Neural progenitor cell (in vitro differentiated cells): ENCODE results near the gene FAM167B. TPM values are rescaled to one million over a fixed set of nuclear protein-coding genes. Genes with fewer than 3 reads are reported as not detected.

Experiments used
- DNase-seq: peaks from one replicate; pipeline ENCODE4 v3.0.0-alpha.2; 2016; ENCODE audit warnings: low spot score
- H2AFZ ChIP-seq: fragments of 200-600 bp; sonication (generic); replicated peaks from 2 replicates; pipeline ENCODE4 v1.6.1; 2016; ENCODE audit warnings: antibody characterized with exemption
- H3F3A ChIP-seq: fragments of 200-600 bp; sonication (generic); 2 replicates; pipeline ENCODE4 v1.6.1; 2016; ENCODE audit warnings: antibody characterized with exemption, low read depth
- H3K27ac ChIP-seq: fragments of 200-600 bp; sonication (generic); 2 replicates; pipeline ENCODE4 v1.5.1; 2016; ENCODE audit warnings: mild to moderate bottlenecking
- H3K27me3 ChIP-seq: fragments of 200-600 bp; sonication (generic); 2 replicates; pipeline ENCODE4 v1.6.1; 2016; ENCODE audit warnings: mild to moderate bottlenecking, moderate library complexity
- H3K36me3 ChIP-seq: fragments of 200-600 bp; sonication (generic); 2 replicates; pipeline ENCODE4 v1.5.1; 2016
- H3K4me1 ChIP-seq: fragments of 200-600 bp; sonication (generic); 2 replicates; pipeline ENCODE4 v1.6.1; 2016; ENCODE audit warnings: mixed run types
- H3K4me2 ChIP-seq: fragments of 200-600 bp; sonication (generic); 2 replicates; pipeline ENCODE4 v1.6.1; 2016
- H3K4me3 ChIP-seq: fragments of 200-600 bp; sonication (generic); 2 replicates; pipeline ENCODE4 v1.5.1; 2016
- H3K79me2 ChIP-seq: fragments of 200-600 bp; sonication (generic); 2 replicates; pipeline ENCODE4 v1.6.1; 2016; ENCODE audit warnings: low read depth
- H3K9ac ChIP-seq: fragments of 200-600 bp; sonication (generic); 2 replicates; pipeline ENCODE4 v1.6.1; 2016
- H3K9me3 ChIP-seq: fragments of 200-600 bp; sonication (generic); 2 replicates; pipeline ENCODE4 v1.5.1; 2016; ENCODE audit warnings: low read depth
- H4K20me1 ChIP-seq: fragments of 200-600 bp; sonication (generic); 2 replicates; pipeline ENCODE4 v1.6.1; 2016; ENCODE audit warnings: low read depth
- H3K27ac Mint-ChIP-seq: 3 replicates; pipeline ENCODE4 v1.8.0; 2021; ENCODE audit warnings: mixed read lengths
- H3K27me3 Mint-ChIP-seq: 2 replicates; pipeline ENCODE4 v1.8.0; 2022; ENCODE audit warnings: low read depth, mild to moderate bottlenecking, inconsistent platforms, moderate library complexity, mixed read lengths; ENCODE audit not compliant: insufficient read depth
- H3K36me3 Mint-ChIP-seq: 3 replicates; pipeline ENCODE4 v1.8.0; 2021; ENCODE audit warnings: mixed read lengths
- H3K4me1 Mint-ChIP-seq: 3 replicates; pipeline ENCODE4 v1.8.0; 2021; ENCODE audit warnings: mixed read lengths
- H3K4me3 Mint-ChIP-seq: 3 replicates; pipeline ENCODE4 v1.8.0; 2021; ENCODE audit warnings: mild to moderate bottlenecking, moderate library complexity, mixed read lengths
- H3K9me3 Mint-ChIP-seq: 3 replicates; pipeline ENCODE4 v1.8.0; 2020; ENCODE audit warnings: mixed read lengths
- EZH2 ChIP-seq: fragments of 200-600 bp; sonication (generic); IDR thresholded peaks from 2 replicates; pipeline ENCODE4 v1.6.1; 2017; ENCODE audit warnings: antibody characterized with exemption, mild to moderate bottlenecking, moderate library complexity
- EZH2phosphoT487 ChIP-seq: fragments of 200-600 bp; sonication (generic); IDR thresholded peaks from 2 replicates; pipeline ENCODE4 v1.6.1; 2017; ENCODE audit warnings: antibody characterized with exemption
- total RNA-seq: library from RNA; depleted of rRNA; stranded (reverse); fragments of >200 nt; gene quantifications from 2 replicates; pipeline ENCODE4 v1.2.3, GENCODE V29; 2015; ENCODE audit warnings: low replicate concordance
- TF ChIP-seq, protein P1 (sequence below): fragments of 200-600 bp; sonication (generic); IDR thresholded peaks from 2 replicates; pipeline ENCODE4 v1.5.1; 2017; ENCODE audit warnings: antibody characterized with exemption, mild to moderate bottlenecking

The FAM167B gene
- total RNA-seq, 1 donor from 2014 or later = 0.17 TPM

DNA sequence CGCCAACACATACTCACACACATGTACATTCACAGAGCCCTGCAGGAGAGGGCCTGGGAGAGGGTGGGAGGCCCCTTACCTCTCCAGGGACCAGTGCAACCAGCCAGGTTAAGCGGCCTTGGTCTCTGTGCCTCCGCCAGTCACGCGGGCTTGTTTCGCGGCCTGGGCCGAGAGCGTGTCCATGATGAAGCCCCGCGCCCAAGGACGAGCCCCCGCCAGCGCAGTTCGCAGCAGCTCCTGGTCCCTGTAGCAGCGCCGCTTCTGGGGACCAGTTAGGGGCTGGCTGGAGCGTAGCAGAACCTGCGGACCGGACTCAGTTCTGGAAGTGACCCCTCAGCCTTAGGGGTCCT is 7.3 kb upstream of the FAM167B start:
- peaks cover 3% of the 10 kb centered on the region for H3K36me3 Mint-ChIP-seq
- peak overlapping the region; percentile 65 for H3K4me3 ChIP-seq
- H3K4me1 ChIP-seq = peaks cover 28% of the 10 kb centered on the region
- peaks cover 3% of the 10 kb centered on the region for H4K20me1 ChIP-seq
- peak overlapping the region; percentile 97 for H3K4me2 ChIP-seq
- no peaks in the 10 kb centered on the region for H3K27me3 ChIP-seq
- H3K9me3 Mint-ChIP-seq = no peaks in the 10 kb centered on the region
- TF ChIP-seq, protein P1, sequence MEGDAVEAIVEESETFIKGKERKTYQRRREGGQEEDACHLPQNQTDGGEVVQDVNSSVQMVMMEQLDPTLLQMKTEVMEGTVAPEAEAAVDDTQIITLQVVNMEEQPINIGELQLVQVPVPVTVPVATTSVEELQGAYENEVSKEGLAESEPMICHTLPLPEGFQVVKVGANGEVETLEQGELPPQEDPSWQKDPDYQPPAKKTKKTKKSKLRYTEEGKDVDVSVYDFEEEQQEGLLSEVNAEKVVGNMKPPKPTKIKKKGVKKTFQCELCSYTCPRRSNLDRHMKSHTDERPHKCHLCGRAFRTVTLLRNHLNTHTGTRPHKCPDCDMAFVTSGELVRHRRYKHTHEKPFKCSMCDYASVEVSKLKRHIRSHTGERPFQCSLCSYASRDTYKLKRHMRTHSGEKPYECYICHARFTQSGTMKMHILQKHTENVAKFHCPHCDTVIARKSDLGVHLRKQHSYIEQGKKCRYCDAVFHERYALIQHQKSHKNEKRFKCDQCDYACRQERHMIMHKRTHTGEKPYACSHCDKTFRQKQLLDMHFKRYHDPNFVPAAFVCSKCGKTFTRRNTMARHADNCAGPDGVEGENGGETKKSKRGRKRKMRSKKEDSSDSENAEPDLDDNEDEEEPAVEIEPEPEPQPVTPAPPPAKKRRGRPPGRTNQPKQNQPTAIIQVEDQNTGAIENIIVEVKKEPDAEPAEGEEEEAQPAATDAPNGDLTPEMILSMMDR = no peak
- TF ChIP-seq EZH2phosphoT487 = no peak
- peak overlapping the region; percentile 91 for H3K4me3 Mint-ChIP-seq
- no peaks in the 10 kb centered on the region for H3K9me3 ChIP-seq
- H3K27me3 Mint-ChIP-seq = peaks cover 7% of the 10 kb centered on the region
- peaks cover 36% of the 10 kb centered on the region for H3K79me2 ChIP-seq
- DNase-seq = no peak
- H2AFZ ChIP-seq = peak overlapping the region; percentile 66
- peaks cover 24% of the 10 kb centered on the region for H3K4me1 Mint-ChIP-seq
- no peaks in the 10 kb centered on the region for H3K36me3 ChIP-seq
- H3K27ac Mint-ChIP-seq = no peak overlapping the region
- peaks cover 41% of the 10 kb centered on the region for H3F3A ChIP-seq
- peak overlapping the region; percentile 68 for H3K27ac ChIP-seq
- no peak overlapping the region for H3K9ac ChIP-seq

DNA sequence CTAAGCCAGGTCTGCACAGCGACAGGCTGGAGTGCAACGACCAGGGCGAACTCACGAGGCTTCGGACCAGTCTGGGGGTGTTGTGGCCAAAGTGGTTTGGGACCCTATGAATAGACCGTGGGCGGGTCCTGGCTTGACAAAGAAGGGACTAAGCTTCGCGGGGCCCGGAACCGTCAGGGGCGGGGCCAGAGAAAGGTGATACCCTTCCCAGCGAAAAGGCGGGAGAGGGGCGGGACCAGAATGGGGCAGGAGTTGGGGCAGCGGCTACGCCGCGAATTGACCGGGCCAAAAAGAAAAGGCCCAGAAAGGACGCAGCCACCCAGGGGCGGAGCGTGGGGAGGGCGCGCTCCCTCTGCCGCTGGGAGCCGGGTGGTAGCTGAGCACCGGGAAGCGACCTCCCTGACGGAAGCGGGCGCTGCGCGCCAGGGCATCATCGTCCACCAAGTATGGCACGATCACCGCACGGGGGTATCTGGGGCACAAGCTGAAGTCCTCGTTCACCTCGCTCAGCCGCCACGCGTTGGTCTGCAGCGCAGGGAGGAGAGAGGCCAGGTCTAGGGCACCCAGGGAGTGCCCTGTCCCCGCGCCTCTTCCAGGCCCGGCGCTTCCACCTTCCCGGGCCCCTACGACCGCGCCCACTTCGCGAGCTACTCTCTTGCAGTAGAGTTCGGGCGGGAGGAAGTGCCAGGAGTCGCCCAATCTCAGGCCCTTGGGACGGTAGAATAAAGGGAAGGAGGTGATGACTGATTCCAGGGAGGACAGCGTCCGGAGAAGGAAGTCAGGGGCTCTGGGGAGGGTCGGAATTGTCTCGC is 6.7 kb upstream of the FAM167B start:
- H4K20me1 ChIP-seq = peaks cover 3% of the 10 kb centered on the region
- Mint-ChIP-seq H3K4me3 (peak overlapping the region; percentile 91), H3K4me1 (peaks cover 24% of the 10 kb centered on the region), H3K27ac (no peak overlapping the region), H3K9me3 (no peaks in the 10 kb centered on the region), H3K36me3 (peaks cover 3% of the 10 kb centered on the region), H3K27me3 (peaks cover 7% of the 10 kb centered on the region)
- peak overlapping the region; percentile 97 for H3K4me2 ChIP-seq
- peaks cover 36% of the 10 kb centered on the region for H3K79me2 ChIP-seq
- H3K4me1 ChIP-seq = peaks cover 28% of the 10 kb centered on the region
- H3K4me3 ChIP-seq = peak overlapping the region; percentile 65
- no peaks in the 10 kb centered on the region for H3K36me3 ChIP-seq
- peak overlapping the region; percentile 68 for H3K27ac ChIP-seq
- H3F3A ChIP-seq = peaks cover 41% of the 10 kb centered on the region
- TF ChIP-seq, protein P1 = peak; percentile 25
- no peak for TF ChIP-seq EZH2phosphoT487
- peak; percentile 99 for DNase-seq
- no peaks in the 10 kb centered on the region for H3K9me3 ChIP-seq
- H3K9ac ChIP-seq = no peak overlapping the region
- H2AFZ ChIP-seq = peak overlapping the region; percentile 66
- no peaks in the 10 kb centered on the region for H3K27me3 ChIP-seq

DNA sequence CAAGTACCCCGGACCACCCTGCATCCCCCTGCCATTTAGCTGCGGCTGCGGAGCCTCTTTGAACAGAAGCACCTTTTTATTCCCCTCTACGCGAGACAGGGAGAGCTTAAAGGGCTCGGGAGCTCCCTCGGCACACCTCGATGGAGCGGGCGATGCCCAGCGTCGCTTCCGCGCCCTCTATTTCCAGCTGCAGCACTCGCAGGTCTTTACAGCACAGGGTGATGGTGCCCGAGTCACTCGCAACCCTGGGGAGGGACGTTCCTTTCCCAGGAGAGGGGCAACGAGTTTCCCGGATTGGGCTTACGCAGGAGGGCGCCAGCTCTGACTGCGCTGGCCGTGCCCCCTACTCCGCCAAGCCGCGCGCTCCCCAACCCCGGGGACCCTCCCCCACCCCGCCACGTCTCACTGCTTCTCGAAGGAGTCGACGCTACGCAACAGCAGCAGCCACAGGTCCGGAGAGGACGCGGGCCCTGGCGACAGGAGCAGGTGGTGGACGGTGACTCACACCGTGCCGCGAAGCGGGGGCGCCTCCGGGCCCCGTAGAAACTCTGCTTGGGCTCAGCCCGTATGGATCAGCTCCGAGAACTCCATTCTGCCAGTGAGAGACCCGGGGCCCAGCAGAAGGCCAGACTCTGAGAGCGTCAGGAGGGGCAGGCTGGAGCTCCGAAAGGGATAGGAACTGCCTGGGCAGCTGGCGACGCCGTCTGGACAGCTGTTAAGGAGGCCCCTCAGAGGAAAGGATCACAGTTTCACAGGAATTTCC is 5.8 kb upstream of the FAM167B start:
- H2AFZ ChIP-seq = peak overlapping the region; percentile 48
- H3K27ac ChIP-seq = no peak overlapping the region
- TF ChIP-seq EZH2phosphoT487 (no peak), EZH2 (no peak)
- TF ChIP-seq, protein P1 = no peak
- peak overlapping the region; percentile 65 for H3K4me3 ChIP-seq
- H3K36me3 Mint-ChIP-seq = peaks cover under 1% of the 10 kb centered on the region
- peaks cover 6% of the 10 kb centered on the region for H3K27me3 Mint-ChIP-seq
- H3K4me3 Mint-ChIP-seq = peak overlapping the region; percentile 91
- H4K20me1 ChIP-seq = no peaks in the 10 kb centered on the region
- H3K27ac Mint-ChIP-seq = no peak overlapping the region
- no peak overlapping the region for H3K9ac ChIP-seq
- no peaks in the 10 kb centered on the region for H3K36me3 ChIP-seq
- H3F3A ChIP-seq = peaks cover 41% of the 10 kb centered on the region
- peaks cover 28% of the 10 kb centered on the region for H3K4me1 ChIP-seq
- no peaks in the 10 kb centered on the region for H3K9me3 ChIP-seq
- H3K79me2 ChIP-seq = peaks cover 36% of the 10 kb centered on the region
- H3K4me2 ChIP-seq = peak overlapping the region; percentile 97
- no peaks in the 10 kb centered on the region for H3K9me3 Mint-ChIP-seq
- DNase-seq = peak; percentile 77
- peaks cover 24% of the 10 kb centered on the region for H3K4me1 Mint-ChIP-seq
- no peaks in the 10 kb centered on the region for H3K27me3 ChIP-seq
